ENCODE measurements around the gene MRFAP1L1. TPM values are rescaled to one million over a fixed set of nuclear protein-coding genes. Genes with fewer than 3 reads are reported as not detected.
"Not testable (repeated sequence)": the region's sequence is repeated elsewhere in the genome, so short reads cannot be mapped to it uniquely, and the experiment has no call there.

Gene MRFAP1L1
- 100 to 1,000 TPM; 115 to 151 (median 123) TPM for polyA plus RNA-seq (ENCODE audit: insufficient read length in 4 of 4)

DNA sequence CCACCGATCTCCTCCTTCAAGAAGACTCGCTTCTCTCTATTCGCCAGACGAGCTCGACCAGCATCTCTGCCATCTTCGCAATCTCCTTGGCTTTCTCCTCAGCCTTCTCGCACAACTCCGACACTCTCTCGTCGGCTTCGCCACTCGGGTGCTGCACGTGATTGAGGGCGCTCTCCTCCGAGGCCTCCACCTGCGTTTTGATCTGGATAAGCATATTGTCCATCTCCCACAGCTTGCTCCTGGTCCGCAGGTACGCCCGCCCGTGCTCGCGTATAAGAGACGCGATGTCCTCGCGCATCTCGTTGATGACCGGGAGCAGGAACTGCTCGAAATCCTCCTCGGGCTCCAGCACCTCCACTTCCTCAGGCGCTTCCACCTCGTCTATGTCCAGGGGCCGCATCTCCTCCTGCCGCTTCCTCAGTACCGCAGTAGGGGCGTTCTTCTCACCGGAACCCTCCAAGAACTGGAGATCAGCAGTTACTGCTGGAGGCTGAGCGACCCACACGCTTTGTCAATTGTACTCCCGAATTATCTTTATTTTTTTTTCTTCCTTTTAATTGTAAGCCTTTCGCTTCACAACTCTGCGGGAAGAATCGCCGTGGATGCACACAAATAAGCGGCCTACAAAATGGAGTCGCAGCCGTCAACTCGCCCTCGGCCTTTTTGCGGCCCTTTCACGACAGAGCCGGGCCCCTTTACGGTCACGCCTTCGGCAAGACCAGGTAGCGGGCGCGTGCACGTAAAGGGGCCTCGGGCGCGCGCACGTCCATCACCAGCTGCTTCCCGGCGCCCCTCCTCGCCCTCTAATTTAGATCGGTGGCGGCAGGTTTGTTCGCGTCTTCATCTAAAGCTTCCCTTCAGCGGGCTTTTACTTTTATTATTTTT is at the start of gene MRFAP1L1:
Gene MRFAP1L1 (minus strand): TSS at position 636 of the 885 bp plus-strand sequence. CDS start 236 bp downstream, at position 400.
- DNase-seq (ENCODE audit: low read depth in 4 of 4, low spot score in 3 of 4) = peak; percentile 87 to 95 (median 92)

- DNase-seq (ENCODE audit: low read depth in 4 of 4, low spot score in 3 of 4) = no peak
Measured at GRCh38 chr4:6758728-6759127, 49.1 kb upstream of the MRFAP1L1 start.

- not testable (repeated sequence) for DNase-seq (ENCODE audit: low read depth in 4 of 4, low spot score in 3 of 4)
Measured at GRCh38 chr4:6756345-6756744, 46.7 kb upstream of the MRFAP1L1 start.

GRCh38 chr4:6755088-6755753 is 45.6 kb upstream of the MRFAP1L1 start:
- DNase-seq (ENCODE audit: low read depth in 4 of 4, low spot score in 3 of 4) = no peak

DNA sequence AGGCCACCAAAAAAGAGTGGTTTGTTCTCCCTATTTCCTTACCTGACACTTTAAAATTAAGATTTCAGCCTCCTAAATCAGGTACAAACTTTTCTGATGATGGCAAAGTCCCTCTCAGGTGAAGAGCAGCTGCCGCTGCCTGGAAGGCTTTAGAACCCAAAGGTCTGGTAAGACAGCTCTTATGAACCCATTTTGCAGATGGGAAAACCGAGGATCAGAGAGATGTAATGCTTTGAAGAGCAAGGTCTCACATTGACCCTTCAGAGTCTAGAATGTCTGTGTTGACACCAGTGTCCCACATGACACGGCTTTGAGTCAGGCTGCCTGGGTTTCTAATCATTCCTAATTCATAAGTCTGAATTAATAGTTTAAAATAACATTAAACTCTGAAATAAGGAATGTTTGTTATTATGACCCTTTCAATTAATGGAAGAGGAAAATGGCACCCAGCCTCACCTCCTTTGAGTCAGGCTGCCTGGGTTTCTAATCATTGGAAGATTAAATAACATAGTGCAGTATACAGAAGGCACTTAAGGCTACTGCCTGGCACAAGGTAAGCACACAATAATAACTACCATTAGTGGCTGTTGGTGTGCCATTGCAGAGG is 44.9 kb upstream of the MRFAP1L1 start:
- DNase-seq (ENCODE audit: low read depth in 4 of 4, low spot score in 3 of 4) = no peak

GRCh38 chr4:6753891-6754290 is 44.2 kb upstream of the MRFAP1L1 start:
- DNase-seq (ENCODE audit: low read depth in 4 of 4, low spot score in 3 of 4) = no peak

- DNase-seq (ENCODE audit: low read depth in 4 of 4, low spot score in 3 of 4) = no peak
Measured at GRCh38 chr4:6753103-6753560, 43.5 kb upstream of the MRFAP1L1 start.

DNA sequence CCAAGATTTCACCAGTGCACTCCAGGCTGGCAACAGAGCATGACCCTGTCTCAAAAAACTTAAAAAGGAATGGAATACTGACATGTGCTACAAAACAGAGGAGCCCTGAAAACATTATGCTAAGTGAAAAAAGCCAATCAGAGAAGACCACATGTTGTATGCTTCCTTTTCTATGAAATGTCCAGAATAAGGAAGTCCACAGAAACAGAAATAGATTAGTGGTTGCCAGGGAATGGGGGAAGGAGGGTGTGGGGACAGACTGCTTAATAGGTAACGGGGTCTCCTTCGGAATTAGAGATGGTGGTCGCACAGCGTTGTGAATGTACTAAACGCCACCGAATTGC is 42.8 kb upstream of the MRFAP1L1 start:
- DNase-seq (ENCODE audit: low read depth in 4 of 4, low spot score in 3 of 4) = no peak

DNA sequence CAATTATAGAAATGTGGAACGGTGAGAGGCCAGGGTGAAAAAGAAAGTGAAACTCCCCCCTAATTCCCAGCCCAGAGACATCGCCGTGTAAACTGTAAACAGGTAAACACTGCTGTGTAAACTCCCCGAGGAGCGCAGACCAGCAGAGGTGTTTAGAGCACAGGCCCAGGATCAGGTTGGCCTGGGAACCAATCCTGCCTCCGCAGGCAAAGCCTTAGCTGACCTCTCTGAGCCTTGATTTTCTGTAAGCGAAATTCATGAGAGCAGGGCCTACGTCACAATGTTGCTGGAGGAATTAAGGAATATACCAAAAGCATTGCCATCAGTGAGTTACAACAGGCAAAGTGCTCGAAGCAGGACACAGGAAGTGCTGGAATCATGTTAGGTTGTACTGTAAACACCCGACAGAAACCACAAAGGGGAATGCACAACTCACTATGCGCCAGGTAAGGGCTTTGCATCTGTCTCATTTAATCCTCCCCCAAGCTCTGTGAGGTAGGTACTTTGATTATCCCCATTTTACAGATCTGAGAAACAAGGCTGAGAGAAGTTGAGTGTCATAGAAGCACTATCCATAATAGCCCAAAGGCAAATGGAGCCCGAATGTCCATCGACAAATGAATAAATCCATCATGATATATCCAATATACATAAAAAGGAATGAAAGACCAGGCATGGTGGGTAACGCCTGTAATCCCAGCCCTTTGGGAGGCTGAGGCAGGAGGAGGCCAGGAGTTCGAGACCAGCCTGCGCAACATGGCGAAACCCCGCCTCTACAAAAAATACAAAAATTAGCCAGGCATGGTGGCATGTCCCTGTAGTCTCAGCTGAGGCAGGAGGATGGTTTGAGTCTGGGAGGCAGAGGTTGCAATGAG is 42.2 kb upstream of the MRFAP1L1 start:
- no peak for DNase-seq (ENCODE audit: low read depth in 4 of 4, low spot score in 3 of 4)

- no peak for DNase-seq (ENCODE audit: low read depth in 4 of 4, low spot score in 3 of 4)
Measured at GRCh38 chr4:6750286-6751221, 40.9 kb upstream of the MRFAP1L1 start.

GRCh38 chr4:6749340-6750171 is 39.9 kb upstream of the MRFAP1L1 start:
- DNase-seq (ENCODE audit: low read depth in 4 of 4, low spot score in 3 of 4) = no peak

DNA sequence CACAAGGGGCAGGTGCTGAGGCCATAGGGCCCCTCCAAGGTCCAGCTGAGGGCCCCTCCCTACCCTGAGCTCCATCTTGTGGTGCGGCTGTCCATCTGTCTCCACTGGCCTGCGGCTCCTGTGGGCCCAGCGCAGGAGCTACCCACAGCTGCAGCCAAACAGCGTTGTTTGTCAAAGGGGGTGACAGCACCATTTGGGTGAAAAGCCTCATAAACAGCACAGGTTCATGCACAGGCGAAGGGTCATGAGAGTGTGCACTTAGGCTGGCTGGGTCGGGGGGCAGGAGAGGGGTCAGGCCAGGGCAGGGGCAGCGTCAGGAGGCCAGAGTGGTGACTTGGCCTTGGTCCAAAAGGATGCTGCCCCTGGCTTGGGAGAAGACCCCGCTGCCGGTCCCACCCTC is 38.6 kb upstream of the MRFAP1L1 start:
- DNase-seq (ENCODE audit: low read depth in 4 of 4, low spot score in 3 of 4) = no peak

DNA sequence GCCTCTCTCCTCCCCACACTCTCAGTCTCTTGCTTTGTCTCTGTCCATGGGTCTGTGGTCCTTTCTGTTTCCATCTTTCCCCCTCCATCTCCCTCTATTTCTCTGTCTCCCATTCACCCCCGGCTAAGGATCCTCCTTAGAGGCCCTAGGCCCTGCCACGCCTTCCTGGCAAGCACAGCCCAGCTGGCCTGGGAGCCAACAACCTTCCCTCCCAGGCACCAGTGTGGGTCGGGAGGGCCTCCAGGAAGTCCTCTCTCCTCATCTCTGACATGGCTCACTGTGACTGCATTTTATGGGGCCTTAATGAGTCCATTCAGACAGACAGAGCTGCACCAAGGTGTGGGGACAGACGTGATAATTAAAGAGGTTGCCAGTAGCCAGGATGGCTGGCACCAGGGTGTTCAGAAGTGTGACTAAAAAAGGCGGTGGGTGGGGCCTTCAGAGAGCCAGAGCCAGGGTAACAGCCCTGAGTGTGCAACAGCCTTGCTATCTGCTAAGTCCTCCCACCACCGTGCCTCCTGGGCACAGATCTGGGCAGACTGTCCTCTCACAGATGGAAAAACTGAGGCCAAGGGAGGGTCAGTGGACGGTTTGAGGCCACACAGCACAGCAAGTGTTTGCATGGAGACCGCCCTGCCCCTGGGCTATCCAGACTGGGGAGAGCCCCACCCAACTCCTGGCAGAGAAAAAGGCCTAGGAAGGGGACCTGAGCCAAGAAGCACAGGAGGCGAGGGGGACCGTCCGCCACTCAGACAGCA is 37.8 kb upstream of the MRFAP1L1 start:
- DNase-seq (ENCODE audit: low read depth in 4 of 4, low spot score in 3 of 4) = no peak

- DNase-seq (ENCODE audit: low read depth in 4 of 4, low spot score in 3 of 4) = peak in 3 of 4 donors; percentile 46 to 58 (median 54)
Measured at GRCh38 chr4:6746721-6747293, 37.1 kb upstream of the MRFAP1L1 start.

DNA sequence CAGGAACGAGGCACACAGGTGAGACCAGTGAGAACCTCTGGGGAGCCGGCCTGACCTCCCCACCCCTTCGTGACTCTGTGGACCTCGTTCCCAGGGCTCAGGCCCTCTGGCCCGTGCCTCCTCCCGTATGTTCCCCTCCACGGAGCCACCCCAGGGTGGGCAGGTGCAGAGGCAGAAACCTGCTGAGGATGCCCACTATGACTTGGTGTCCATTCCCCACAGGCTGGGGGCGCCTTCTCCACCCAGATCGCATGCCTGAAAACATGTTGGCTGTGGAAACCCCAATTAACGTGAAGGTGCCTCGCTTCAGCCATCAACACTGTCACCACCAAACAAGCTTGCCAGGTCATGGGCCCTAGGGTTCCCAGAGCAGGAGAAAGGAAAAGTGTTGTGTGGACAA is 33.3 kb upstream of the MRFAP1L1 start:
- DNase-seq (ENCODE audit: low read depth in 4 of 4, low spot score in 3 of 4) = no peak

GRCh38 chr4:6742507-6742906 is 32.8 kb upstream of the MRFAP1L1 start:
- DNase-seq (ENCODE audit: low read depth in 4 of 4, low spot score in 3 of 4) = no peak

DNA sequence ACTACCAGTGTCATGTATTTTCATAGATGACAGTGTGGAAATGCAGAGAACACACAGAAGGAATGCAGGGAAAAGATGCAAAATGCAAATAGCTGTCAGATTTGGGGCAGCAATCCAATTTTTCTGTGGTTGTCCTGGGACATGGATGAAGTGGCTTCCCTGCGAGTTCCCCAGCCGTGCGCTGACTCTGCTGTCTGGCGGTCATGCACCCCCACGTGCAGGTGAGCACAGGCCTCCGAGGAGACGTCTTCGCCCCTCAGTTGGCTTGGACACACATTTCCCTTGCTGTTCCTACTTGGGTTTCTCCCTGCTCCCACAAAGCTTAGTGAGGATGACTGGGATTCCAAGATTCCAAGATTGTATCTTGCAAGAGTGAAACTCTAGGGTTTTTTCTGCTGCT is 30.7 kb upstream of the MRFAP1L1 start:
- DNase-seq (ENCODE audit: low read depth in 4 of 4, low spot score in 3 of 4) = no peak
